H9 (cell line): ENCODE measurements around the gene SNX30. TPM values are rescaled to one million over a fixed set of nuclear protein-coding genes. Genes with fewer than 3 reads are reported as not detected.

ENCODE experiments used
- DNase-seq: peaks from one replicate; pipeline ENCODE4 v3.0.0-alpha.2; 2017
- H2AFZ ChIP-seq: one replicate; pipeline ENCODE4 v1.6.1; 2013; ENCODE audit warnings: mild to moderate bottlenecking, low read length, control low read depth, moderate library complexity
- H2AK5ac ChIP-seq: 2 replicates; pipeline ENCODE4 v1.6.1; 2013; ENCODE audit warnings: low read length, control low read depth, mixed read lengths; ENCODE audit not compliant: insufficient read length
- H2BK120ac ChIP-seq: one replicate; pipeline ENCODE4 v1.6.1; 2013; ENCODE audit warnings: low read depth, mild to moderate bottlenecking, low read length, control low read depth, inconsistent platforms; ENCODE audit not compliant: poor library complexity, severe bottlenecking
- H2BK12ac ChIP-seq: 2 replicates; pipeline ENCODE4 v1.6.1; 2013; ENCODE audit warnings: low read length, control low read depth, mixed read lengths, low read depth; ENCODE audit not compliant: insufficient read length
- H2BK15ac ChIP-seq: 2 replicates; pipeline ENCODE4 v1.6.1; 2013; ENCODE audit warnings: low read depth, low read length, control low read depth
- H2BK20ac ChIP-seq: one replicate; pipeline ENCODE4 v1.6.1; 2013; ENCODE audit warnings: low read depth, mild to moderate bottlenecking, low read length, control low read depth, inconsistent platforms; ENCODE audit not compliant: poor library complexity, severe bottlenecking
- H2BK5ac ChIP-seq: 2 replicates; pipeline ENCODE4 v1.6.1; 2013; ENCODE audit warnings: low read length, control low read depth, mixed read lengths; ENCODE audit not compliant: insufficient read length
- H3K14ac ChIP-seq: 2 replicates; pipeline ENCODE4 v1.6.1; 2013; ENCODE audit warnings: low read length, control low read depth; ENCODE audit not compliant: insufficient read depth
- H3K18ac ChIP-seq: 2 replicates; pipeline ENCODE4 v1.6.1; 2013; ENCODE audit warnings: low read depth, mild to moderate bottlenecking, mixed read lengths, low read length, control low read depth; ENCODE audit not compliant: insufficient read length
- H3K23ac ChIP-seq: 2 replicates; pipeline ENCODE4 v1.6.1; 2013; ENCODE audit warnings: low read length, control low read depth, mixed read lengths, low read depth; ENCODE audit not compliant: insufficient read length
- H3K23me2 ChIP-seq: 2 replicates; pipeline ENCODE4 v1.6.1; 2013; ENCODE audit warnings: low read depth, mild to moderate bottlenecking, mixed read lengths, low read length, control low read depth; ENCODE audit not compliant: insufficient read length, poor library complexity, severe bottlenecking
- H3K27ac ChIP-seq: 2 replicates; pipeline ENCODE4 v1.5.1; 2013; ENCODE audit warnings: low read length, control low read depth, mixed read lengths, low read depth; ENCODE audit not compliant: insufficient read length
- H3K27me3 ChIP-seq: 2 replicates; pipeline ENCODE4 v1.6.1; 2013; ENCODE audit warnings: low read length, control low read depth, inconsistent platforms; ENCODE audit not compliant: insufficient read depth
- H3K4ac ChIP-seq: 2 replicates; pipeline ENCODE4 v1.6.1; 2013; ENCODE audit warnings: low read depth, mild to moderate bottlenecking, control low read depth, inconsistent platforms, low read length, moderate library complexity
- H3K4me1 ChIP-seq: 2 replicates; pipeline ENCODE4 v1.6.1; 2013; ENCODE audit warnings: low read length, control low read depth, inconsistent platforms; ENCODE audit not compliant: insufficient read depth
- H3K4me2 ChIP-seq: 2 replicates; pipeline ENCODE4 v1.6.1; 2013; ENCODE audit warnings: low read length, control low read depth, mixed read lengths; ENCODE audit not compliant: insufficient read length, insufficient read depth
- H3K56ac ChIP-seq: 2 replicates; pipeline ENCODE4 v1.6.1; 2013; ENCODE audit warnings: low read depth, mild to moderate bottlenecking, mixed read lengths, low read length, control low read depth; ENCODE audit not compliant: insufficient read length
- H3K79me1 ChIP-seq: 2 replicates; pipeline ENCODE4 v1.6.1; 2013; ENCODE audit warnings: low read depth, mild to moderate bottlenecking, moderate library complexity, low read length, control low read depth, inconsistent platforms; ENCODE audit not compliant: insufficient read depth, poor library complexity, severe bottlenecking
- H3K79me2 ChIP-seq: 2 replicates; pipeline ENCODE4 v1.6.1; 2013; ENCODE audit warnings: low read length, control low read depth, inconsistent platforms; ENCODE audit not compliant: insufficient read depth
- H3K9ac ChIP-seq: 2 replicates; pipeline ENCODE4 v1.6.1; 2013; ENCODE audit warnings: low read length, control low read depth, mixed read lengths; ENCODE audit not compliant: insufficient read length; ENCODE audit errors: extremely low read depth
- H3K9me3 ChIP-seq: one replicate; pipeline ENCODE4 v1.6.1; 2013; ENCODE audit warnings: low read depth, low read length, inconsistent platforms; ENCODE audit not compliant: control insufficient read depth
- H3T11ph ChIP-seq: one replicate; pipeline ENCODE4 v1.6.1; 2013; ENCODE audit warnings: mild to moderate bottlenecking, low read length, control low read depth, inconsistent platforms
- H4K20me1 ChIP-seq: one replicate; pipeline ENCODE4 v1.6.1; 2013; ENCODE audit not compliant: control insufficient read depth, insufficient read length, insufficient read depth
- H4K5ac ChIP-seq: 2 replicates; pipeline ENCODE4 v1.6.1; 2013; ENCODE audit warnings: low read depth, mild to moderate bottlenecking, mixed read lengths, low read length, control low read depth; ENCODE audit not compliant: insufficient read length
- H4K8ac ChIP-seq: replicated peaks from 2 replicates; pipeline ENCODE4 v1.6.1; 2013; ENCODE audit warnings: low read length, control low read depth, mixed read lengths, low read depth; ENCODE audit not compliant: insufficient read length
- H4K91ac ChIP-seq: 2 replicates; pipeline ENCODE4 v1.6.1; 2013; ENCODE audit warnings: low read depth, mild to moderate bottlenecking, moderate library complexity, mixed read lengths, low read length, control low read depth; ENCODE audit not compliant: insufficient read length
- H3K27ac Mint-ChIP-seq, 3 experiments: 2 replicates in 2 of 3; 3 replicates in 1 of 3; pipeline ENCODE4 v1.8.0; 2020 to 2021; ENCODE audit warnings: mixed read lengths in 3 of 3, mild to moderate bottlenecking in 1 of 3, moderate library complexity in 1 of 3
- H3K27me3 Mint-ChIP-seq: 2 replicates; pipeline ENCODE4 v1.8.0; 2021; ENCODE audit warnings: low read depth, mild to moderate bottlenecking, moderate library complexity, mixed read lengths
- H3K36me3 Mint-ChIP-seq, 3 experiments: 2 replicates in 2 of 3; 3 replicates in 1 of 3; pipeline ENCODE4 v1.8.0; 2020 to 2021; ENCODE audit warnings: low read depth in 3 of 3, mixed read lengths in 3 of 3; ENCODE audit not compliant: insufficient read depth in 1 of 3
- H3K4me1 Mint-ChIP-seq, 2 experiments: 2 replicates each; pipeline ENCODE4 v1.8.0; 2020; ENCODE audit warnings: mixed read lengths in 2 of 2
- H3K4me3 Mint-ChIP-seq, 2 experiments: 2 replicates in 1 of 2; 3 replicates in 1 of 2; pipeline ENCODE4 v1.8.0; 2020 to 2021; ENCODE audit warnings: mild to moderate bottlenecking in 2 of 2, mixed read lengths in 2 of 2, moderate library complexity in 1 of 2
- H3K9me3 Mint-ChIP-seq, 2 experiments: 2 replicates in 1 of 2; 3 replicates in 1 of 2; pipeline ENCODE4 v1.8.0; 2020; ENCODE audit warnings: mild to moderate bottlenecking in 2 of 2, mixed read lengths in 2 of 2, moderate library complexity in 1 of 2
- WGBS: extraction: QIAGEN DNeasy Blood & Tissue Kit; methylation state at CpG from one replicate; pipeline ENCODE4 v1.1.7; 2013; ENCODE audit warnings: missing lambda C conversion rate, low lambda C conversion rate, mixed read lengths; ENCODE audit not compliant: insufficient read length; ENCODE audit errors: extremely low coverage; 5-methylcytosine and 5-hydroxymethylcytosine counted together
- total RNA-seq: library from RNA; stranded (reverse); gene quantifications from 2 replicates; pipeline ENCODE4 v1.2.1, GENCODE V29; 2021
- TF ChIP-seq, protein P1 (sequence below): fragments of 200-600 bp; sonication (generic); conservative IDR thresholded peaks from 3 replicates; pipeline ENCODE4 v1.8.0; 2021; ENCODE audit warnings: antibody characterized with exemption, mild to moderate bottlenecking

SNX30 gene
- total RNA-seq, 1 experiment from 2014 or later, result 10.3 TPM

DNA sequence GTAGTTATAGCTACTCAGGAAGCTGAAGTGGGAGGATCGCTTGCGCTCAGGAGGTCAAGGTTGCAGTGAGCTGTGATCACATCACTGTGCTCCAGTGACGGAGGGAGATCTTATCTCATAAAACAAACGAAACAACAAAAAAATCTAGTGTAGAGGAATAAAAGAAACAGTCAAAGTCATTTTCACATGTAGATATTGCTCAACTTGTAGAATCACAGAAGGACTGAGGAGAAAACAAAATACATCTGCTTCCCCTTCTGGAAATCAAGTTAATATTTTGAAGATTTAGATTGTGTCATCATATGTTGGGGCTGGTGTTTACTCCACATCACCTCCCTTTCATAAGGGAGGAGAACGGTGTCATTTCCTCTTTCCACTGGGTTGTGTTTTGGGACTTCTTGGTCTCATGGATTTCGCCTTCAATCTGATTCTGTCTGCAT lies 148.3 kb downstream of the SNX30 start:
- H2AK5ac ChIP-seq, result no peak overlapping the region
- no peak for DNase-seq
- Mint-ChIP-seq H3K9me3 (no peaks in the 10 kb centered on the region), H3K27me3 (peaks cover 27% of the 10 kb centered on the region), H3K36me3 (peaks cover 0 to 7% (median 0%) of the 10 kb centered on the region in 3 experiments; a peak in 2 of 7 replicates), H3K4me3 (no peak overlapping the region), H3K4me1 (0 out of 4 replicates have a peak, but pooled peaks cover 0 to 2% of the 10 kb centered on the region in 2 experiments), H3K27ac (no peak overlapping the region)
- no peak overlapping the region for H4K5ac ChIP-seq
- no peak overlapping the region for H2BK12ac ChIP-seq
- no peaks in the 10 kb centered on the region for H3K4me1 ChIP-seq
- no peak overlapping the region for H3K23ac ChIP-seq
- no peaks in the 10 kb centered on the region for H3K9me3 ChIP-seq
- no peak overlapping the region for H2BK5ac ChIP-seq
- H3K27ac ChIP-seq, result no peak overlapping the region
- H4K20me1 ChIP-seq, result no peaks in the 10 kb centered on the region
- no peak overlapping the region for H3K4ac ChIP-seq
- no peak overlapping the region for H3K14ac ChIP-seq
- no peaks in the 10 kb centered on the region for H3K79me2 ChIP-seq
- H3K4me2 ChIP-seq, result no peak overlapping the region
- H2AFZ ChIP-seq, result no peak overlapping the region
- no peak overlapping the region for H2BK120ac ChIP-seq
- no peak overlapping the region for H3K56ac ChIP-seq
- no peak overlapping the region for H3K18ac ChIP-seq
- no peaks in the 10 kb centered on the region for H3K23me2 ChIP-seq
- H2BK15ac ChIP-seq, result no peak overlapping the region
- no CpG with 5 or more reads among the region's 6 CpGs for WGBS
- no peak overlapping the region for H3K9ac ChIP-seq
- no peak overlapping the region for H4K8ac ChIP-seq
- H3T11ph ChIP-seq, result no peak overlapping the region
- H3K79me1 ChIP-seq, result no peaks in the 10 kb centered on the region
- no peak overlapping the region for H2BK20ac ChIP-seq
- H3K27me3 ChIP-seq, result no peaks in the 10 kb centered on the region
- TF ChIP-seq, protein P1, sequence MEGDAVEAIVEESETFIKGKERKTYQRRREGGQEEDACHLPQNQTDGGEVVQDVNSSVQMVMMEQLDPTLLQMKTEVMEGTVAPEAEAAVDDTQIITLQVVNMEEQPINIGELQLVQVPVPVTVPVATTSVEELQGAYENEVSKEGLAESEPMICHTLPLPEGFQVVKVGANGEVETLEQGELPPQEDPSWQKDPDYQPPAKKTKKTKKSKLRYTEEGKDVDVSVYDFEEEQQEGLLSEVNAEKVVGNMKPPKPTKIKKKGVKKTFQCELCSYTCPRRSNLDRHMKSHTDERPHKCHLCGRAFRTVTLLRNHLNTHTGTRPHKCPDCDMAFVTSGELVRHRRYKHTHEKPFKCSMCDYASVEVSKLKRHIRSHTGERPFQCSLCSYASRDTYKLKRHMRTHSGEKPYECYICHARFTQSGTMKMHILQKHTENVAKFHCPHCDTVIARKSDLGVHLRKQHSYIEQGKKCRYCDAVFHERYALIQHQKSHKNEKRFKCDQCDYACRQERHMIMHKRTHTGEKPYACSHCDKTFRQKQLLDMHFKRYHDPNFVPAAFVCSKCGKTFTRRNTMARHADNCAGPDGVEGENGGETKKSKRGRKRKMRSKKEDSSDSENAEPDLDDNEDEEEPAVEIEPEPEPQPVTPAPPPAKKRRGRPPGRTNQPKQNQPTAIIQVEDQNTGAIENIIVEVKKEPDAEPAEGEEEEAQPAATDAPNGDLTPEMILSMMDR, result no peak
- H4K91ac ChIP-seq, result no peak overlapping the region
